ENCODE data around the gene CACNA1C. TPM values are rescaled to one million over a fixed set of nuclear protein-coding genes. Genes with fewer than 3 reads are reported as not detected.

The CACNA1C gene
- total RNA-seq, 1 experiment from 2014 or later, result 1.1 TPM

GRCh38 chr12:2649201-2650030 lies 596.6 kb downstream of the CACNA1C start:
- Histone ChIP-seq H2BK12ac (ENCODE audit: insufficient read length, low read depth, low read length) (no peak overlapping the region), H3K4me1 (ENCODE audit: insufficient read depth, low read length) (no peaks in the 10 kb centered on the region; the same call in 1 of the 2 replicates), H3K79me2 (ENCODE audit: insufficient read depth, low read length) (no peaks in the 10 kb centered on the region), H3K23me2 (ENCODE audit: insufficient read length, low read depth, low read length, poor library complexity, severe bottlenecking) (no peaks in the 10 kb centered on the region), H3K23ac (ENCODE audit: insufficient read length, low read depth, low read length) (no peak overlapping the region), H2BK20ac (ENCODE audit: low read depth, low read length, poor library complexity, severe bottlenecking) (no peak overlapping the region), H4K8ac (replicated peaks; ENCODE audit: insufficient read length, low read depth, low read length) (no peak overlapping the region), H4K91ac (ENCODE audit: insufficient read length, low read depth, low read length) (no peak overlapping the region), H3K27me3 (ENCODE audit: insufficient read depth, low read length) (no peaks in the 10 kb centered on the region; the same call in 1 of the 2 replicates), H3K4ac (ENCODE audit: low read depth, low read length) (no peak overlapping the region), H3K9ac (ENCODE audit: extremely low read depth, insufficient read length, low read length) (no peak overlapping the region), H2BK5ac (ENCODE audit: insufficient read length, low read length) (no peak overlapping the region), H2AFZ (ENCODE audit: low read length) (no peak overlapping the region), H3K14ac (ENCODE audit: insufficient read depth, low read length) (no peak overlapping the region), H3K27ac (ENCODE audit: insufficient read length, low read depth, low read length) (no peak overlapping the region), H4K5ac (ENCODE audit: insufficient read length, low read depth, low read length) (no peak overlapping the region), H3K9me3 (ENCODE audit: control insufficient read depth, low read depth, low read length) (no peaks in the 10 kb centered on the region), H2AK5ac (ENCODE audit: insufficient read length, low read length) (no peak overlapping the region), H4K20me1 (ENCODE audit: control insufficient read depth, insufficient read depth, insufficient read length) (no peaks in the 10 kb centered on the region), H3K56ac (ENCODE audit: insufficient read length, low read depth, low read length) (no peak overlapping the region), H3K79me1 (ENCODE audit: insufficient read depth, low read depth, low read length, poor library complexity, severe bottlenecking) (no peaks in the 10 kb centered on the region), H2BK120ac (ENCODE audit: low read depth, low read length, poor library complexity, severe bottlenecking) (no peak overlapping the region), H3K4me2 (ENCODE audit: insufficient read depth, insufficient read length, low read length) (no peak overlapping the region), H2BK15ac (ENCODE audit: low read depth, low read length) (no peak overlapping the region), H3T11ph (ENCODE audit: low read length) (no peak overlapping the region), H3K18ac (ENCODE audit: insufficient read length, low read depth, low read length) (no peak overlapping the region)
- WGBS (ENCODE audit: extremely low coverage, insufficient read length, low lambda C conversion rate), result no CpG with 5 or more reads among the region's 16 CpGs
- TF ChIP-seq CTCF (conservative IDR thresholded peaks at IDR 0.05), result no peak
- no peaks in the 10 kb centered on the region; a peak in 2 of 7 replicates for H3K36me3 Mint-ChIP-seq (ENCODE audit: insufficient read depth in 1 of 3, low read depth in 3 of 3)
- H3K27me3 Mint-ChIP-seq (ENCODE audit: low read depth), result peaks cover 4% of the 10 kb centered on the region
- DNase-seq, result no peak
- H3K4me3 Mint-ChIP-seq, result no peak overlapping the region
- peaks cover 10 to 15% of the 10 kb centered on the region in 2 experiments for H3K4me1 Mint-ChIP-seq
- no peaks in the 10 kb centered on the region; a peak in 2 of 5 replicates for H3K9me3 Mint-ChIP-seq
- H3K27ac Mint-ChIP-seq, result no peak overlapping the region

Measured in H9 (cell line).